ENCODE data around the gene UQCRH.

Gene UQCRH

DNA sequence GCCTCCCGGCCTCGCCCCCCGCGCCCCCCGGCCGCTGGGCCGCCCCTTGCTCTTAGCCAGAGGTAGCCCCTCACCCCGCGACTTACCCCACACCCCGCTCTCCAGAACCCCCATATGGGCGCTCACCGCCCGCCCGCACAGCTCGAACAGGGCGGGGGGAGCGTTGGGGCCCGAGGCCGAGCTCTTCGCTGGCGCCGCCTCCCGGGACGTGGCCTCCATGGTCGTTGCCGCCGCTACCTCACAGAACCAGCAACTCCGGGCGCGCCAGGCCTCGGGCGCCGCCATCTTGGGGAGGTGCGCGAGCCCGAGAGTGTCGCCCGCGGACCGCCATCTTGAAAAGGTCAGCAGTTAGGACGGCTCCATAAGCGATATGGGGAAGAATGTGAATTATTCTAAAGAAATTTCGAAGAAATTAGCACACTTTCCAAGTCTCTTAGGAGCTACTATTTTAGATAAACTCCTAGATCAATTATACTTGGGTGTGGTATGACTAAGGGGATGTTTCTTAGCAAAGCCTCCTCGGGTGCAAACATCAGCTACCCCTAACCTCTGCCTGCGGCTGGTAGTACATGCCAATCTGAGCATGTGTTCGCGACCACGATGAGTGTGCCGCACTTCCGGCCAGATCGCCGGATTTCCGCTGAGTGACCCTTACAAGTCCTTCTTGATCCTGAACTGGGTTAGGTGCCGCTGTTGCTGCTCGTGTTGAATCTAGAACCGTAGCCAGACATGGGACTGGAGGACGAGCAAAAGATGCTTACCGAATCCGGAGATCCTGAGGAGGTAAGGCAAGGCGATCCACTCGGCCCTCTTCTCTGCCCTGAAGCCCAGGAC, at the start of gene UQCRH, which contains the start of gene LRRC41:
TSS of gene UQCRH (plus strand) at position 661 of the 834 bp plus-strand sequence. CDS start at position 730, 69 bp downstream.
TSS of gene LRRC41 (minus strand) at position 579 of the 834 bp plus-strand sequence. CDS start at position 285, 294 bp downstream.
- peak; percentile 81 for DNase-seq

DNA sequence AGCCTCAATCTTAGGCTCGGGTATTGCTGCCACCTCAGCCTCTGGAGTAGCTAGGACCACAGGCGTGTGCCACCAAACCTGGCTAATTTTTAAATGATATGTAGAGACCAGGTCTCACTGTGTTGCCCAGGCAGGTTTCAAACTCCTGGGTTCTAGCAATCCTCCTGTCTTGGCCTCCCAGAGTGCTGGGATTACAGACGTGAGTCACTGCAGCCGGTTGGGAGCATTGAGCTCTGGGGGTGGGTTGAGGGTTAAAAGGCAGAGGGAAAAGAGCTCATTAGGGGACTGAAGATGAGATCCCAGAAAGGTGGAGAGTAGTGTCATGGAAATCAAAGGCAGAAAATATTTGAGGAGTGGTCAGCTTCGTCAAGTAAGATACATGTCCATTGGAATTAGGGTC, 48.8 kb upstream of the UQCRH start:
- no peak for DNase-seq

DNA sequence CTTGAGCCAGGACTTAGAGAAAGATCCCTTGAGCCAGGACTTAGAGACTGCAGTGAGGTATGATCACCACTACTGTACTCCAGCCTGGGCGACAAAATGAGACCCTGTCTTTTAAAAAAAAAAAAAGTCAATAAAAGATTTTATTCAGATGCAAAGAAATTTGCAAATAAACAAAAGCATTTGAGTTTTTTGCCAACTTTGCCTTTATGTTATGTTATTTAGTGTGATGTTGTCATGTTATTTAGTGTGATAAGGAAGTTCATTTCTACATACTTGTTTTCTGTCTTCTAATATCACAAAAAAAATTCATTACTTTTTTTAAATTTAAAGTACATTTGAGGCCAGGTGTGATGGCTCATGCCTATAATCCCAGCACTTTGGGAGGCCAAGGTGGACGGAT, 47.0 kb upstream of the UQCRH start:
- DNase-seq, result no peak

DNA sequence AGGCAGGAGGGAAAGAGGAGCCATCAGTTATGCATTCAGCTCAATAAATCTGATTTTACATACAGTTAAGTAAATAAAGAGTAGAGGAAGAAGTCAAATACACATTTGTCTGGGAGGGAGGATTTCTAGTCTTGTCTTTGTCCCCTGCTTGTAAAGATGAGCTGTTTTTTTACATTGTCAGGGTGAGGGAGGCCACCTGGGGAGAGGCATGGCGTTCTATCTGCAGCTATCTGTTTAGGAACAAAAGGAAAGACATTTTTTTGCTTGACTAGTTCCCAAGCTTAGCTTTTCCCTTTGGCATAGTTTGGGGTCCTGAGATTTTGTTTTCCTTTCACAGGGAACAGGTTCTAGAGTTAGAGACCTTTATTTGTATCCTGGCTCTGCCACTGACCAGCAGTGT, 41.0 kb upstream of the UQCRH start:
- DNase-seq, result no peak

DNA sequence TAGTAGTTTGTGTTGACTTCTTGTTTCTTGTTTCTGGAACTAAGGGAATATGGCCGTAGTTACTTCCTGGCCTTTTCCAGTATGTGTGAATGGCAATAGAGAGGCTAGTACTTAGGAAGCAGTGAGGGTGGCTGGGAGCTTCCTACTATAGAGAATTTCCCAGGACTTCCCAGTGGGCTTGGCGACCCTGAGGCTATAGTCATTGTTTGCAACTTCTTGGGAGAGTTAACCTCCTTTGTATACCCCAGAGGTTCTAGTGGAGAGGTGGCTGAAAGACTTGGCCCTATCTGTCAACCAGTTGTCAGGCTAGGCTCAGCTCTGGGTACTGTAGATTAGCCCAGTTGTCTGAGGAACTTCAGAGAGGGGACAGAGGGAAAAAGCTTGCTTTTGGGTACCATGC, 40.4 kb upstream of the UQCRH start:
- no peak for DNase-seq

GRCh38 chr1:46268578-46268977, 34.9 kb upstream of the UQCRH start:
- no peak for DNase-seq

GRCh38 chr1:46274225-46275029, 29.1 kb upstream of the UQCRH start:
- no peak for DNase-seq

- no peak for DNase-seq
Measured at GRCh38 chr1:46275030-46275337, 28.5 kb upstream of the UQCRH start.

- no peak for DNase-seq
Measured at GRCh38 chr1:46277658-46278373, 25.7 kb upstream of the UQCRH start.

DNA sequence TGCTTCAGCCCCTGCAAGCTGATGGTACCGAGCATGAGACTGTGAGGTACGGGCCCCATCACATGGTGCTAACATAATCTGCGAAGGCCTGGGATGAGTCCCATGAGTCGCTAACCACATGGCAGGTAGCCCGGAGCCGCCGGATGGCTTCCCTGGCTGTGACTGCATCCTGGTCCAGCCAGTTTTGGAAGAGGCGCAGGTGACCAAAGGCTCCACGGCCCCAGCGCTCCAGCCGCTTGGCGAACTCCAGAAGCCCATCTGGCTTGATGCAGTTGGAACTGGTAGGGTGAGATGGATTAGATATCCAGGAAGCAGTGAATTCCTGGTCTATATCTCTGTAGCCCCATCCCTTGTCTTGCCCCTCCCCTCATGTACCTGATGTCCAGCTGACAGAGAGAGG, 24.7 kb upstream of the UQCRH start:
- DNase-seq, result no peak

DNA sequence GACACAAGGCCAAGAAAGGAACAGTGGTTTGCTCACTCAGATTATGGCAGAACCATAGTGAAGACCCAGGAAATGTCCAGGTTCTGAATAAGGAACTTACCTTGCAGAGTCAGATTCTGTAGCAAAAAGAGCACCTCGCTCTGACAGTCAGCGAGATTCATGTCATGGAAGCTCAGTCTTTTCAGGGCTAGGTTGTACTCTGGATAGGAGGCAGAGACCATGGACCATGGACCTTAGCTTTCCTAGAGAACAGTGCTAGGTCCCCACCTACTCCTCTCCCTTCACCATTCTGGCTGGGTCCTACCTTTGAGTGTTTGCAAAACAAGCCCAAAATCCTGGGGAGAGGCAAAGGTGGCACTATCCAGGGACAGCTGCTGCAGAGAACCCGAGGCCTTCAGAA, 23.4 kb upstream of the UQCRH start:
- DNase-seq, result no peak

GRCh38 chr1:46281021-46281420, 22.5 kb upstream of the UQCRH start:
- no peak for DNase-seq

DNA sequence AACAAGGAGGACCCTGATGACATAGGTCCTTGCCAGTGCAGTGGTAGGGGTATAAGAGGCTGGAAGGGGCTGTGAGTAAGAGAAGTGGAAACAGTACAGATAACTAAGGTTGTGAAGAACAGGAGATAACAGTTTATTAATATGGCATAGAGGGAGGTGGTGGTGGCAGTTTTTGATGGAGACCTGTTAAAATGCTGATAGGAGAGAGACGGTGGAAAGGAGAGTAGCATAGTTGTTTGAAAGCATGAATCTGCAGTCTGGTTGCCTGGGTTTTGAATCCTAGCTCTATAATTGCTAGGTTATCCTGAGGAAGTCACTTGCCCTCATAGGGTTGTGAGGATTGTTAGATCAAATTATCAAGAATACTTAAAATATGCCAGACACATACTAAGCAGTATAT, 19.4 kb upstream of the UQCRH start:
- no peak for DNase-seq

DNA sequence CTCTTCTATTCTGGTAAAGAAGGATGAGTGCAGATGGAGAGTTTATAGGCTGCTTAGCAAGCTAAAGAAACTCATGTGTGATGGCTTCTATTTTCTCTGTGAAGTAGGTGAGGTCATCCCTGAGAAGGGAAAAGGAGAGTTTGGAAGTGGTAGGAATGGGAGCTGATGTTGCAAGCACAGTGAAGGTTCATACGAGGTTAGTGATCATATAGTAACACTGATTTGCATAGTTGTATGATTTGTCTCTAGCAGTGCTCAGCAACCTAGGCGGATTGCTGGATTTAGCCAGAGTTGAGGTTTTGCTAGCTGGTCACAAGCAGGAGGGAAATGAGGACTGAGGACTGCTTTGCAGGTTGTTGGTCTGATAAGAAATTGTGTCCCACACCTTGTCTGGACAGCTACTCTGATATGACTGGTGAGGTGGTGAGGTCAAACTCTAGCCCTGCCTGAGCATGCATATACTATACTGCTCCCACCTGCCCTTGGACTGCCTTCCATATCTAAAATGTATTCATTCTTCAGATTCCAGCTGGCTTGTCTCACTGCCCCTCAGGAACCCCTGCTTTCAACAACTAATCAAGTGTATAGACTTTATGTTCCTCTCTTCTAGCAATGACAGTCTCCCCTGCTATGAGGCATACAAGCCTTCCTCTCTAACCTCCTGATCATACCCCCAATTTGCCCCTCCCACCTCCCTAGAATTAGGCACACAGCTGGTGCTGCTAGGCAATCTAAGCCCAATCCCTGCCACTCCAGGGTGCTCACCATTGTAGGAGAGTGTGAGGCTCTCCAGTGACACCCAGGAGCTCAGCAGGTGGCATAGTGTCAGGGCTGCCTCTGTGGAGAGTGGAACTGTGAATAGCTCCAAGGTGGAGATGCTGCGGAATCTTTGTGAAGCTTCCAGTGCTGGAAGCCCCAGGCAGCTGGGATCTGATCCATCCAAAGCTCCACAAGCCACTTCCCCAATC, 18.6 kb upstream of the UQCRH start:
- no peak for DNase-seq

- DNase-seq, result peak; percentile 15
Measured at GRCh38 chr1:46285730-46286477, 17.6 kb upstream of the UQCRH start.

DNA sequence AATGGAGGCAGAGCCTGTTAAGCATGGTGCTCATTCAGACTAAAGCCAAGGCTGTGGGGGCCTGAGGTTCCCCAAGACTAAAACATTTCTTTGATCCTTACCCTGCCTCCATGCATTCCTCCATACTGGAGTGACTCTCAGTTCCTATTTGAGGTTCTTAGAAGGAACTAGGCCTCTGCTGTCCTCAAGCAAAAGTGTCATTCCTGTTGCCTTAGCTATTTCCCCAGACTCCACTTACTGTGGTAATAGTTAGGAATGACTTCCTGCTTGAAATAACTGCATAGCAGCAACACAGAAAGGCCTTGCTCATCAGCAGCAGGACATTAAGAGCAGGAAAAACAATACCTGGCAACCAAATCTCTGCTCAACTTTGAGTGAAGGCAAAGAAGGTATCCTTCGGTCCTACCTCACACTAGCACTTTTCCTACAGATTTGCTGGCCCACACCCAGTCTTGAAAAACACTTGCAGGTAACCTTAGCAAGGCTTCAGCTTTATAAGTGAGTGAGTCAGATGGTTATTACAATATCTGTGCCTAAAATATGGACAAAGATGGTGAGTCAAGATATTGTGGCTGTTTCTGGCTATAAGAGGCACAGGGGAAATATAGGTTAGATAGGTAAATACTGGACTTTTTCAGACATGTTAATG, 14.9 kb upstream of the UQCRH start:
- no peak for DNase-seq

DNA sequence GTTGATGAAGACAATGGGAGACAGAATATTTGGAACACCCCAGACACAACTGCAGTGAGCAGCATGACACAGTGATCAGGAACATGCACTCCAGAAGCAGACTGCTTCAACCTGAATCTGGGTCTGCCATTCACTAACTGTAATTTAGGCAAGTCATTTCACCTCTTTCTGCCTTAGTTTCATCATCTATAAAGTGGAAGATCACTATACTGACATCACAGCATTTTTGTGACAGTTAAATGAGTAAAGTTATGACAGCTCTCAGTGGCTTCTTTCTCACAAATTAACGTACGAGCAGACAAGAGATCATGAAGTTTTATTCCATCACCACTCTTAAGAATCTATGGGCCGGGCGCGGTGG, 14.4 kb upstream of the UQCRH start:
- no peak for DNase-seq

DNA sequence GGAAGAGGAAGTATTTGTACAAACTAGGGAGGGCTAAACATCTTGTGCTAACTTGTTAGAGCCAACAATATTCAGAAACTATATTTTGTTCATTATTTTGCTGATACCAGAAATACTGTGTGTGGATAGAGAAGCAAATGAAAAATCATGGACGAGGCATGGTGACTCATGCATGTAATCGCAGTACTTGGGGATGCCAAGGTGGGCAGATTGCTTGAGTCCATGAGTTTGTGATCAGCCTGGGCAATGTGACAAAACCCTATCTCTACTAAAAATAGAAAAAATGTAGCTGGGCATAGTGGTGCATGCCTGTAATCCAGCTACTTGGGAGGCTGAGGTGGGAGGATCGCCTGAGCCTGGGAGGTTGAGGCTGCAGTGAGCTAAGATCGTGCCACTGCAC, 13.5 kb upstream of the UQCRH start:
- no peak for DNase-seq

GRCh38 chr1:46295306-46295705, 8.2 kb upstream of the UQCRH start:
- no peak for DNase-seq

- no peak for DNase-seq
Measured at GRCh38 chr1:46298387-46298786, 5.1 kb upstream of the UQCRH start.

All from NCI-H1417 treated with DMSO at 0.1 percent for 48 hours (cell line).